CD14-positive monocyte (primary cell): ENCODE results near the gene SCNN1A. TPM values are rescaled to one million over a fixed set of nuclear protein-coding genes. Genes with fewer than 3 reads are reported as not detected.
A peak's percentile ranks its signal among the peaks of the same experiment; 100 is the strongest.

Experiments used
- DNase-seq, 3 donors: peaks; one replicate each; pipeline ENCODE4 v3.0.0-alpha.2; 2011 to 2022
- H2AFZ ChIP-seq: 2 replicates; pipeline ENCODE4 v1.6.0; 2012; ENCODE audit warnings: mild to moderate bottlenecking, low read depth, low read length, inconsistent platforms; ENCODE audit not compliant: insufficient read depth, poor library complexity, severe bottlenecking
- H3K27ac ChIP-seq, 2 donors: 1 replicate in 1 of 2; 2 replicates in 1 of 2; pipeline ENCODE4 v1.5.1; 2012 to 2013; ENCODE audit warnings: low read length in 2 of 2, control low read depth in 1 of 2, inconsistent platforms in 1 of 2, low read depth in 1 of 2, mild to moderate bottlenecking in 1 of 2
- H3K27me3 ChIP-seq, 2 donors: one replicate each; pipeline versions ENCODE4 v1.6.0 to v1.6.1; 2011 to 2013; ENCODE audit warnings: low read length in 2 of 2; ENCODE audit not compliant: control insufficient read depth in 2 of 2, insufficient read depth in 2 of 2
- H3K36me3 ChIP-seq, 2 donors: replicated peaks in 1 of 2; 1 replicate in 1 of 2; 2 replicates in 1 of 2; pipeline versions ENCODE4 v1.5.1 to v1.6.1; 2012 to 2013; ENCODE audit warnings: low read length in 2 of 2, control low read depth in 1 of 2, inconsistent platforms in 1 of 2, mild to moderate bottlenecking in 1 of 2; ENCODE audit not compliant: insufficient read depth in 2 of 2, control insufficient read depth in 1 of 2
- H3K4me1 ChIP-seq, 2 donors: 1 replicate in 1 of 2; 2 replicates in 1 of 2; pipeline versions ENCODE4 v1.5.1 to v1.6.1; 2012 to 2013; ENCODE audit warnings: low read length in 2 of 2, control low read depth in 1 of 2, inconsistent platforms in 1 of 2, mild to moderate bottlenecking in 1 of 2, moderate library complexity in 1 of 2; ENCODE audit not compliant: insufficient read depth in 2 of 2, control insufficient read depth in 1 of 2
- H3K4me2 ChIP-seq: replicated peaks from 2 replicates; pipeline ENCODE3; 2012; ENCODE audit warnings: low read length, moderate library complexity, mild to moderate bottlenecking; ENCODE audit not compliant: poor library complexity, severe bottlenecking; ENCODE audit errors: extremely low read depth
- H3K4me3 ChIP-seq, 3 experiments: fragments of 200-600 bp in 1 of 3; sonication (generic) in 1 of 3; replicated peaks in 1 of 3; 1 replicate in 2 of 3; 2 replicates in 1 of 3; pipeline ENCODE4 v1.5.1; 2011 to 2013; ENCODE audit warnings: low read length in 3 of 3, mild to moderate bottlenecking in 3 of 3, control low read depth in 2 of 3, low read depth in 2 of 3, inconsistent platforms in 1 of 3, moderate library complexity in 1 of 3
- H3K79me2 ChIP-seq: 2 replicates; pipeline ENCODE4 v1.6.0; 2012; ENCODE audit warnings: mild to moderate bottlenecking, control low read depth, inconsistent platforms, low read length, moderate library complexity; ENCODE audit not compliant: insufficient read depth
- H3K9ac ChIP-seq: 2 replicates; pipeline ENCODE4 v1.6.0; 2017; ENCODE audit warnings: low read length, mild to moderate bottlenecking; ENCODE audit not compliant: insufficient read depth, poor library complexity, severe bottlenecking
- H3K9me3 ChIP-seq, 2 donors: replicated peaks in 1 of 2; 1 replicate in 1 of 2; 2 replicates in 1 of 2; pipeline versions ENCODE4 v1.5.1 to v1.6.1; 2012 to 2013; ENCODE audit warnings: low read length in 2 of 2, control low read depth in 1 of 2; ENCODE audit not compliant: control insufficient read depth in 1 of 2, insufficient read depth in 1 of 2
- H4K20me1 ChIP-seq: 2 replicates; pipeline ENCODE4 v1.6.0; 2012; ENCODE audit warnings: mild to moderate bottlenecking, low read length, control low read depth, moderate library complexity; ENCODE audit not compliant: insufficient read depth
- H3K27ac Mint-ChIP-seq, 7 donors: one replicate each; pipeline ENCODE4 v1.8.0; 2020; ENCODE audit warnings: mild to moderate bottlenecking in 7 of 7, mixed read lengths in 7 of 7, moderate library complexity in 6 of 7, inconsistent platforms in 2 of 7
- H3K27me3 Mint-ChIP-seq, 3 donors: one replicate each; pipeline ENCODE4 v1.8.0; 2021 to 2022; ENCODE audit warnings: low read depth in 3 of 3, mild to moderate bottlenecking in 3 of 3, mixed read lengths in 3 of 3, moderate library complexity in 3 of 3, inconsistent platforms in 1 of 3
- H3K36me3 Mint-ChIP-seq, 2 donors: one replicate each; pipeline ENCODE4 v1.8.0; 2020; ENCODE audit warnings: mixed read lengths in 2 of 2, inconsistent platforms in 1 of 2, mild to moderate bottlenecking in 1 of 2
- H3K4me1 Mint-ChIP-seq: one replicate; pipeline ENCODE4 v1.8.0; 2020; ENCODE audit warnings: mild to moderate bottlenecking, mixed read lengths
- H3K4me3 Mint-ChIP-seq, 2 donors: one replicate each; pipeline ENCODE4 v1.8.0; 2020; ENCODE audit warnings: mild to moderate bottlenecking in 2 of 2, mixed read lengths in 2 of 2, moderate library complexity in 1 of 2
- H3K9me3 Mint-ChIP-seq, 7 donors: one replicate each; pipeline ENCODE4 v1.8.0; 2020 to 2022; ENCODE audit warnings: mixed read lengths in 7 of 7, mild to moderate bottlenecking in 6 of 7, moderate library complexity in 6 of 7, inconsistent platforms in 2 of 7
- CTCF ChIP-seq: fragments of 200-600 bp; IDR thresholded peaks from one replicate; pipeline ENCODE4 v1.8.0; 2022; ENCODE audit warnings: antibody characterized with exemption, mild to moderate bottlenecking
- WGBS: methylation state at CpG from one replicate; pipeline ENCODE4 v1.1.5; 2013; ENCODE audit warnings: missing lambda C conversion rate; ENCODE audit not compliant: insufficient coverage; 5-methylcytosine and 5-hydroxymethylcytosine counted together
- intact Hi-C, 2 donors: fragments of 100-400 bp; cut with micrococcal nuclease; formaldehyde crosslinking; loops; one replicate each; pipeline versions ENCODE4 v1.15.0 to v1.15.1; 2023
- polyA plus RNA-seq, 3 donors: library from polyadenylated mRNA; depleted of rRNA in 1 of 3; unstranded in 2 of 3; stranded (reverse) in 1 of 3; fragments of 300-500 nt in 2 of 3; fragments of >200 nt in 1 of 3; fragmentation: Illumina TruSeq in 2 of 3; gene quantifications; 1 replicate in 2 of 3; 2 replicates in 1 of 3; pipeline ENCODE4 v1.2.3, GENCODE V29; 2012 to 2021

Gene SCNN1A
- polyA plus RNA-seq, 3 donors: 0.11 to 0.68 (median 0.63) TPM

DNA sequence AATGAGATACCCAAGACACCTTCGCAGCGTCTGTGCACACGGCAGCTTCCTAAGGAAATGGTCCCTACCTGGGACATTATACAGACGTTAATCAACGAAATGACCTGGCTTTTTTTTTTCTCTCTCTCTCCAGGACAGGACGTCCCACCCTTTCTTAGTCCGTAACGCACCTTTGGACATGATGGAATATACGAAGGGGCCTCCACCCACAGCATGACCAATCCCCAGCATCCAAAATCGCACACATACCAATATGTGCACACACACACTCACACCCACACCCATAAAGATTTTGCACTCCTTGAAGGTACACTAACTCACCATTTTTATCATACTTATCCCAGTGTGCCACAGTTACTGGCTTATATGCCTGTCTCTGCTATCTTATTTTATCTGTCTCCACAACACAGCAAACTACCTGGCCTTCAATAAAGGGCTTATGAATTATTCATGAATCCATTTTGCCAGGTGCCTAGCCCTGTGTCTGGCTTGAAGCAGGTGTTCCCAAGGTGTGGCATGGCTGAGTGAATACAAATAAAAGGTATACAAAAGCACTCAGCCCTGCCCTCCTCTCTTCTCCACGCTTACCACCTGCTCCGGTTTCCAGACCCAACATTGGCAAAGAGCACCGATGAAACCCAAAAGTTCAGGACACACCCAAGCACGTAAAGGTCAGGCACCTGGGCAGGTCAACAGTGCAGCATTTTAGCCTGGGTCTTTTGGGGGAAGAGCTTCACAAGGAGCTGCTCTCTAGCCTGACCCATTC lies 2.2 kb downstream of the SCNN1A start:
- peaks cover 2 to 5% (median 2%) of the 10 kb centered on the region in 3 donors for H3K27me3 Mint-ChIP-seq
- H3K36me3 ChIP-seq: no peaks in the 10 kb centered on the region
- H3K4me3 Mint-ChIP-seq: no peak overlapping the region
- no peak overlapping the region for H3K4me3 ChIP-seq
- H3K9ac ChIP-seq: no peak overlapping the region
- H3K9me3 Mint-ChIP-seq: no peaks in the 10 kb centered on the region
- 63% methylated on average over 12 of the region's 14 CpGs for WGBS
- DNase-seq: no peak
- H4K20me1 ChIP-seq: no peaks in the 10 kb centered on the region
- H3K79me2 ChIP-seq: no peaks in the 10 kb centered on the region
- H3K4me1 ChIP-seq: peaks cover 50 to 62% of the 10 kb centered on the region in 2 donors
- intact Hi-C loops: no loop called here
- H3K4me2 ChIP-seq: no peak overlapping the region
- peak overlapping the region; percentile 60 for H2AFZ ChIP-seq
- TF ChIP-seq CTCF: no peak
- H3K27me3 ChIP-seq: no peaks in the 10 kb centered on the region
- peaks cover 0 to 2% of the 10 kb centered on the region in 2 donors for H3K36me3 Mint-ChIP-seq
- H3K4me1 Mint-ChIP-seq: peaks cover 63% of the 10 kb centered on the region
- H3K9me3 ChIP-seq: no peaks in the 10 kb centered on the region
- H3K27ac ChIP-seq: peak overlapping the region in 1 of 2 donors; percentile 21
- peak overlapping the region in 5 of 7 donors; percentile 64 to 82 (median 73) for H3K27ac Mint-ChIP-seq

GRCh38 chr12:6372403-6373003 lies 2.9 kb downstream of the SCNN1A start:
- H3K79me2 ChIP-seq: no peaks in the 10 kb centered on the region
- H3K9me3 ChIP-seq: no peaks in the 10 kb centered on the region
- no peaks in the 10 kb centered on the region for H3K9me3 Mint-ChIP-seq
- no peak overlapping the region for H3K9ac ChIP-seq
- H3K27me3 ChIP-seq: no peaks in the 10 kb centered on the region
- peak overlapping the region in 1 of 2 donors; percentile 37 for H3K4me3 Mint-ChIP-seq
- H3K4me1 ChIP-seq: peaks cover 50 to 62% of the 10 kb centered on the region in 2 donors
- peaks cover 2 to 5% (median 2%) of the 10 kb centered on the region in 3 donors for H3K27me3 Mint-ChIP-seq
- no peak for TF ChIP-seq CTCF
- H3K36me3 Mint-ChIP-seq: peaks cover 0 to 2% of the 10 kb centered on the region in 2 donors
- H2AFZ ChIP-seq: peak overlapping the region; percentile 60
- H3K27ac Mint-ChIP-seq: peak overlapping the region in 6 of 7 donors; percentile 64 to 82 (median 72)
- peak overlapping the region; percentile 29 for H3K4me2 ChIP-seq
- peak overlapping the region; percentile 21 to 29 for H3K27ac ChIP-seq
- no peaks in the 10 kb centered on the region for H3K36me3 ChIP-seq
- H3K4me3 ChIP-seq: no peak overlapping the region
- peaks cover 65% of the 10 kb centered on the region for H3K4me1 Mint-ChIP-seq
- peak in 2 of 3 donors; percentile 71 to 77 for DNase-seq
- intact Hi-C loops: no loop called here
- H4K20me1 ChIP-seq: no peaks in the 10 kb centered on the region
- WGBS: 7% methylated on average over 4 of the region's 8 CpGs
